Measurements from ENCODE around the gene TTC12. TPM values are rescaled to one million over a fixed set of nuclear protein-coding genes. Genes with fewer than 3 reads are reported as not detected.

The TTC12 gene
- total RNA-seq, 1 donor from 2014 or later, result 3.0 TPM

GRCh38 chr11:113404859-113405430, 90.6 kb downstream of the TTC12 start:
- intact Hi-C loops (cut with DNase I), result no loop called here
- Histone ChIP-seq H3K27me3 (no peaks in the 10 kb centered on the region), H3K36me3 (no peaks in the 10 kb centered on the region), H3K27ac (no peak overlapping the region), H3K4me3 (no peak overlapping the region), H3K4me1 (no peaks in the 10 kb centered on the region), H3K9me3 (no peaks in the 10 kb centered on the region)
- TF ChIP-seq CTCF (IDR thresholded peaks at IDR 0.05), result no peak
- no peak for DNase-seq (ENCODE audit: low spot score in 2 of 2)

GRCh38 chr11:113405724-113406478, 91.5 kb downstream of the TTC12 start:
- intact Hi-C loops (cut with DNase I), result no loop called here
- H3K36me3 ChIP-seq, result no peaks in the 10 kb centered on the region
- no peaks in the 10 kb centered on the region for H3K9me3 ChIP-seq
- H3K27me3 ChIP-seq, result no peaks in the 10 kb centered on the region
- H3K4me1 ChIP-seq, result no peaks in the 10 kb centered on the region
- no peak for TF ChIP-seq CTCF (IDR thresholded peaks at IDR 0.05)
- H3K27ac ChIP-seq, result no peak overlapping the region
- H3K4me3 ChIP-seq, result no peak overlapping the region
- DNase-seq (ENCODE audit: low spot score in 2 of 2), result no peak

- no peak for DNase-seq (ENCODE audit: low spot score in 2 of 2)
- H3K27me3 ChIP-seq, result no peaks in the 10 kb centered on the region
- H3K36me3 ChIP-seq, result no peaks in the 10 kb centered on the region
- H3K4me3 ChIP-seq, result no peak overlapping the region
- H3K4me1 ChIP-seq, result no peaks in the 10 kb centered on the region
- H3K9me3 ChIP-seq, result no peaks in the 10 kb centered on the region
- intact Hi-C loops (cut with DNase I), result no loop called here
- no peak for TF ChIP-seq CTCF (IDR thresholded peaks at IDR 0.05)
- no peak overlapping the region for H3K27ac ChIP-seq
Measured at GRCh38 chr11:113407163-113407562, 92.8 kb downstream of the TTC12 start.

- Histone ChIP-seq H3K36me3 (no peaks in the 10 kb centered on the region), H3K27ac (no peak overlapping the region), H3K9me3 (no peaks in the 10 kb centered on the region), H3K4me1 (no peaks in the 10 kb centered on the region), H3K4me3 (no peak overlapping the region), H3K27me3 (no peaks in the 10 kb centered on the region)
- no peak for TF ChIP-seq CTCF (IDR thresholded peaks at IDR 0.05)
- intact Hi-C loops (cut with DNase I), result no loop called here
- no peak for DNase-seq (ENCODE audit: low spot score in 2 of 2)
Measured at GRCh38 chr11:113408206-113408605, 93.8 kb downstream of the TTC12 start.

GRCh38 chr11:113408887-113409286, 94.5 kb downstream of the TTC12 start:
- intact Hi-C loops (cut with DNase I), result no loop called here
- H3K36me3 ChIP-seq, result no peaks in the 10 kb centered on the region
- no peak for TF ChIP-seq CTCF (IDR thresholded peaks at IDR 0.05)

More at GRCh38 chr11:113408887-113409286, 94.5 kb downstream of the TTC12 start:
- Histone ChIP-seq H3K4me3 (no peak overlapping the region), H3K4me1 (no peaks in the 10 kb centered on the region), H3K9me3 (no peaks in the 10 kb centered on the region), H3K27me3 (no peaks in the 10 kb centered on the region), H3K27ac (no peak overlapping the region)
- DNase-seq (ENCODE audit: low spot score in 2 of 2), result no peak
